ENCODE measurements around the gene CFAP299. TPM values are rescaled to one million over a fixed set of nuclear protein-coding genes. Genes with fewer than 3 reads are reported as not detected.

The CFAP299 gene
- total and polyA plus RNA-seq, 9 of the 15 experiments (the other 6 are each of a cell fraction or from before 2014, with no cell fraction given) = 0.09 to 3.0 (median 0.76) TPM

GRCh38 chr4:80918004-80918403, 582.5 kb downstream of the CFAP299 start (continued):
- no peak for TF ChIP-seq ZNF282 (CRISPR knock-in tag; IDR thresholded peaks at IDR 0.05)
- no peak for TF ChIP-seq ZC3H11A (IDR thresholded peaks at IDR 0.05; ENCODE audit: low read depth, low read length)

- no peaks in the 10 kb centered on the region for H3K27me3 ChIP-seq (ENCODE audit: control insufficient read depth in 2 of 2, insufficient read depth in 2 of 2, low read length in 2 of 2)
- no peak overlapping the region for H3K4me2 ChIP-seq (ENCODE audit: insufficient read depth, low read length)
- H3K9ac ChIP-seq (ENCODE audit: insufficient read depth in 1 of 2, low read depth in 2 of 2, low read length in 2 of 2) = no peak overlapping the region
- in situ Hi-C loops (cut with MboI) (no loop called here), intact Hi-C loops (cut with micrococcal nuclease) (no loop called here)
- no peaks in the 10 kb centered on the region for H3K36me3 ChIP-seq (ENCODE audit: control insufficient read depth, insufficient read depth, low read length)
- FAIRE-seq (no peak), DNase-seq (ENCODE audit: extremely low read depth in 1 of 4, low spot score in 3 of 4) (no peak), ATAC-seq (no peak)
- H3K9me3 ChIP-seq (replicated peaks; ENCODE audit: control insufficient read depth, insufficient read depth, low read depth, low read length) = no peaks in the 10 kb centered on the region
- H3K79me2 ChIP-seq (ENCODE audit: control insufficient read depth, insufficient read depth, low read length) = no peaks in the 10 kb centered on the region
- no peak overlapping the region for H2AFZ ChIP-seq (ENCODE audit: low read depth, low read length)
- no peaks in the 10 kb centered on the region for H3K9me1 ChIP-seq (ENCODE audit: control insufficient read depth, insufficient read depth, low read length)
- ChIA-PET CTCF (ENCODE audit: low intra/inter-chr PET ratio) (no interaction called here), POLR2A (no interaction called here)
- no peak overlapping the region for H3K27ac ChIP-seq (ENCODE audit: extremely low read depth, low read depth, low read length)
- WGBS (ENCODE audit: insufficient coverage, low coverage, missing lambda C conversion rate) = 0% methylated on average over 2 of the region's 2 CpGs
- H4K20me1 ChIP-seq (replicated peaks; ENCODE audit: control insufficient read depth, insufficient read depth, low read length) = no peaks in the 10 kb centered on the region
- no peaks in the 10 kb centered on the region for H3K4me1 ChIP-seq (replicated peaks in 1 of 2; ENCODE audit: control insufficient read depth in 2 of 2, insufficient read depth in 2 of 2, low read length in 2 of 2)
- TF ChIP-seq, protein P1, sequence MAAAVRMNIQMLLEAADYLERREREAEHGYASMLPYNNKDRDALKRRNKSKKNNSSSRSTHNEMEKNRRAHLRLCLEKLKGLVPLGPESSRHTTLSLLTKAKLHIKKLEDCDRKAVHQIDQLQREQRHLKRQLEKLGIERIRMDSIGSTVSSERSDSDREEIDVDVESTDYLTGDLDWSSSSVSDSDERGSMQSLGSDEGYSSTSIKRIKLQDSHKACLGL (CRISPR knock-in tag; IDR thresholded peaks at IDR 0.05; ENCODE audit: borderline replicate concordance, poor library complexity, severe bottlenecking) = no peak
- no peak for TF ChIP-seq ZNF586 (CRISPR knock-in tag; conservative IDR thresholded peaks at IDR 0.05)
- TF ChIP-seq ZNF184 (CRISPR knock-in tag; IDR thresholded peaks at IDR 0.05) = no peak
- no peak for TF ChIP-seq ILF3 (IDR thresholded peaks at IDR 0.05; ENCODE audit: borderline replicate concordance)
- no peak for TF ChIP-seq SRSF9 (IDR thresholded peaks at IDR 0.05; ENCODE audit: borderline replicate concordance, low read depth, low read length)
- no peak for TF ChIP-seq ZKSCAN3 (CRISPR knock-in tag; IDR thresholded peaks at IDR 0.05)
- TF ChIP-seq, protein P2, sequence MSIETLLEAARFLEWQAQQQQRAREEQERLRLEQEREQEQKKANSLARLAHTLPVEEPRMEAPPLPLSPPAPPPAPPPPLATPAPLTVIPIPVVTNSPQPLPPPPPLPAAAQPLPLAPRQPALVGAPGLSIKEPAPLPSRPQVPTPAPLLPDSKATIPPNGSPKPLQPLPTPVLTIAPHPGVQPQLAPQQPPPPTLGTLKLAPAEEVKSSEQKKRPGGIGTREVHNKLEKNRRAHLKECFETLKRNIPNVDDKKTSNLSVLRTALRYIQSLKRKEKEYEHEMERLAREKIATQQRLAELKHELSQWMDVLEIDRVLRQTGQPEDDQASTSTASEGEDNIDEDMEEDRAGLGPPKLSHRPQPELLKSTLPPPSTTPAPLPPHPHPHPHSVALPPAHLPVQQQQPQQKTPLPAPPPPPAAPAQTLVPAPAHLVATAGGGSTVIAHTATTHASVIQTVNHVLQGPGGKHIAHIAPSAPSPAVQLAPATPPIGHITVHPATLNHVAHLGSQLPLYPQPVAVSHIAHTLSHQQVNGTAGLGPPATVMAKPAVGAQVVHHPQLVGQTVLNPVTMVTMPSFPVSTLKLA (conservative IDR thresholded peaks at IDR 0.05) = no peak
- TF ChIP-seq DACH1 (IDR thresholded peaks at IDR 0.05; ENCODE audit: partially characterized antibody) = no peak
- no peak for TF ChIP-seq ZBTB43 (CRISPR knock-in tag; IDR thresholded peaks at IDR 0.05)
- TF ChIP-seq RAD21 (CRISPR knock-in tag; conservative IDR thresholded peaks at IDR 0.05 in 1 of 2, IDR thresholded peaks at IDR 0.05 in 1 of 2) = no peak
- TF ChIP-seq CBX3 (IDR thresholded peaks at IDR 0.05; ENCODE audit: borderline replicate concordance in 1 of 2, low read length in 2 of 2) = no peak
- TF ChIP-seq CHAMP1 (IDR thresholded peaks at IDR 0.05) = no peak
- no peak overlapping the region for H3K4me3 ChIP-seq
- BruUV-seq (replicated peaks) = no TSS peak
These were observed 585.9 kb downstream of the CFAP299 start for GRCh38 chr4:80921441-80921840.

All from K562 (cell line).